Uterus (tissue), 2 donors: ENCODE data around the gene ZNF771.

Experiments
- POLR2A ChIP-seq, 2 donors: fragments of 450-650 bp; IDR thresholded peaks; one replicate each; pipeline ENCODE4 v1.6.1; 2016; ENCODE audit warnings: antibody characterized with exemption in 2 of 2, mild to moderate bottlenecking in 1 of 2, moderate library complexity in 1 of 2
- TF ChIP-seq, protein P1 (sequence below), 4 experiments: fragments of 200-600 bp in 2 of 4; fragments of 450-650 bp in 2 of 4; sonication (generic) in 2 of 4; IDR thresholded peaks; one replicate each; pipeline ENCODE4 v1.5.1; 2016 to 2019; ENCODE audit warnings: antibody characterized with exemption in 4 of 4, mild to moderate bottlenecking in 2 of 4, moderate library complexity in 1 of 4

DNA sequence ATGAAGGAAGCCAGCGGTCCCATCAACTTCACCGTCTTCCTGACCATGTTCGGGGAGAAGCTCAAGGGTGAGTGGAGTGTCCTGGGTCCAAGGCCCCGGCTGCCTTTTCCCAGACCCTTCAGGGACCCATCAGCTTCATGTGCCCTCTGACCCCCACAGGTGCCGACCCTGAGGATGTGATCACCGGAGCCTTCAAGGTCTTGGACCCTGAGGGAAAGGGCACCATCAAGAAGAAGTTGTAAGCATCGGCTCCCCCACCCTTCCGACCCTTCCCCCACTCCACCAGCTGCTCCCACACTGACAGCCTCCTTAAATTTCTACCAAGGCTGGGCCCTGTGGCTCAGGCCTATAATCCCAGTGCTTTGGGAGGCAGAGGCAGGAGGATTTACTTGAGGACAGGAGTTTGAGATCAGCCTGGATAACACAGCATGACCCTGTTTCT, 30.9 kb upstream of the ZNF771 start:
- no peak for TF ChIP-seq POLR2A (IDR thresholded peaks at IDR 0.05)
- TF ChIP-seq, protein P1, sequence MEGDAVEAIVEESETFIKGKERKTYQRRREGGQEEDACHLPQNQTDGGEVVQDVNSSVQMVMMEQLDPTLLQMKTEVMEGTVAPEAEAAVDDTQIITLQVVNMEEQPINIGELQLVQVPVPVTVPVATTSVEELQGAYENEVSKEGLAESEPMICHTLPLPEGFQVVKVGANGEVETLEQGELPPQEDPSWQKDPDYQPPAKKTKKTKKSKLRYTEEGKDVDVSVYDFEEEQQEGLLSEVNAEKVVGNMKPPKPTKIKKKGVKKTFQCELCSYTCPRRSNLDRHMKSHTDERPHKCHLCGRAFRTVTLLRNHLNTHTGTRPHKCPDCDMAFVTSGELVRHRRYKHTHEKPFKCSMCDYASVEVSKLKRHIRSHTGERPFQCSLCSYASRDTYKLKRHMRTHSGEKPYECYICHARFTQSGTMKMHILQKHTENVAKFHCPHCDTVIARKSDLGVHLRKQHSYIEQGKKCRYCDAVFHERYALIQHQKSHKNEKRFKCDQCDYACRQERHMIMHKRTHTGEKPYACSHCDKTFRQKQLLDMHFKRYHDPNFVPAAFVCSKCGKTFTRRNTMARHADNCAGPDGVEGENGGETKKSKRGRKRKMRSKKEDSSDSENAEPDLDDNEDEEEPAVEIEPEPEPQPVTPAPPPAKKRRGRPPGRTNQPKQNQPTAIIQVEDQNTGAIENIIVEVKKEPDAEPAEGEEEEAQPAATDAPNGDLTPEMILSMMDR (IDR thresholded peaks at IDR 0.05): no peak
